ENCODE measurements around the gene IKZF4. TPM values are rescaled to one million over a fixed set of nuclear protein-coding genes. Genes with fewer than 3 reads are reported as not detected.

IKZF4 gene
- total RNA-seq, 1 experiment from 2014 or later = 13.9 TPM

DNA sequence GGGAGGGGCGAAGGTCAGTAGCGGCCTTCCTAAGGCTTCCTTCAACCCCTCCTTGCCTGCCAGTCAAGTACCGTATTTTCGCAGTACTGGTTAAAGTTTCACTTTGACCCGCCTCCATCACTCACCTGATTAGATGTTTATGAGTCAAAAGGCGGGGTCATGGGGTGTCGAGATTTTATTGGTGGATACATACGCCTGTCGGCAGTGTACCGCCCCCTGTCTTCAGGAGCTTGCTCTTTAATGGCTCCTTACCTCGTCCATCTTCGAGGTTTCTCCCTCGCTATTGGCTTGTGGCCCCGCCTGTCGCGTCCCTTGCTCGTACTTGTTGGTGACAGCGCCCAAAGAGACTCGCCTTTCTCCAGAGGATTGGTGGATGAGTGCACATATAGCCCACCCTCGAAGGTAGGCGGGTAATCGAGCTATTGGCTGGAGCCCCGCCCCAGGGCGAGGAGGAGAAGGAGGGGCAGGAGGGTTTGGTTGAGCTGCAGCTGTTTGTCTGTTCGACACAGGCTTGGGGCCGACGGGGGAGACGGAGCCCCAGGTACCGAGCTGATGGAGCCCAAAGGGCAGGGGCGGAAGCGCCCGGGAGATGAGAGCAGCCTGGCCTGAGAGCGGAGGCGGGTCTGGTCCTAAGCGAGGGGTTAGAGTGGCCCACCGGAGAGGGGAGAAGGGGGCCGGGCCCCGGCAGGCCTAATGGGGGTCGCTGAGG lies 47.1 kb upstream of the IKZF4 start, which contains the start of gene RAB5B:
Gene RAB5B (plus strand): TSS at position 480 of the 709 bp plus-strand sequence. CDS start 12,883 bp downstream, outside the sequence.
- H3K36me3 Mint-ChIP-seq (ENCODE audit: insufficient read depth in 1 of 3, low read depth in 3 of 3) = peaks cover 15 to 49% (median 45%) of the 10 kb centered on the region in 3 experiments; a peak in 6 of 7 replicates
- peaks cover 3% of the 10 kb centered on the region for H3K79me1 ChIP-seq (ENCODE audit: insufficient read depth, low read depth, low read length, poor library complexity, severe bottlenecking)
- H3K79me2 ChIP-seq (ENCODE audit: insufficient read depth, low read length) = peaks cover 14% of the 10 kb centered on the region; the same call in 1 of the 2 replicates
- H3K23me2 ChIP-seq (ENCODE audit: insufficient read length, low read depth, low read length, poor library complexity, severe bottlenecking) = peaks cover 6% of the 10 kb centered on the region
- H3K27ac Mint-ChIP-seq = no peak within 1 kb of the TSS
- H3K56ac ChIP-seq (ENCODE audit: insufficient read length, low read depth, low read length) = no peak within 1 kb of the TSS
- H4K20me1 ChIP-seq (ENCODE audit: control insufficient read depth, insufficient read depth, insufficient read length) = no peaks in the 10 kb centered on the region
- peak within 1 kb of the TSS; percentile 5 for H3K27ac ChIP-seq (ENCODE audit: insufficient read length, low read depth, low read length)
- no peak within 1 kb of the TSS for H2BK20ac ChIP-seq (ENCODE audit: low read depth, low read length, poor library complexity, severe bottlenecking)
- no peaks in the 10 kb centered on the region for H3K9me3 Mint-ChIP-seq
- no peaks in the 10 kb centered on the region for H3K27me3 Mint-ChIP-seq (ENCODE audit: low read depth)
- peak within 1 kb of the TSS; percentile 71 for H3K4me2 ChIP-seq (ENCODE audit: insufficient read depth, insufficient read length, low read length)
- H3K4me1 Mint-ChIP-seq = peaks cover 6 to 8% of the 10 kb centered on the region in 2 experiments; a peak in 2 of 4 replicates
- no peaks in the 10 kb centered on the region for H3K27me3 ChIP-seq (ENCODE audit: insufficient read depth, low read length)
- no peak within 1 kb of the TSS for H3K23ac ChIP-seq (ENCODE audit: insufficient read length, low read depth, low read length)
- no peak within 1 kb of the TSS for H4K5ac ChIP-seq (ENCODE audit: insufficient read length, low read depth, low read length)
- no peaks in the 10 kb centered on the region; the same call in 1 of the 2 replicates for H3K4me1 ChIP-seq (ENCODE audit: insufficient read depth, low read length)
- no peak within 1 kb of the TSS for H2BK120ac ChIP-seq (ENCODE audit: low read depth, low read length, poor library complexity, severe bottlenecking)
- H3T11ph ChIP-seq (ENCODE audit: low read length) = no peak within 1 kb of the TSS
- H3K9ac ChIP-seq (ENCODE audit: extremely low read depth, insufficient read length, low read length) = peak within 1 kb of the TSS; percentile 76
- H4K91ac ChIP-seq (ENCODE audit: insufficient read length, low read depth, low read length) = no peak within 1 kb of the TSS
- no peak within 1 kb of the TSS for H2BK5ac ChIP-seq (ENCODE audit: insufficient read length, low read length)
- no CpG with 5 or more reads among the region's 39 CpGs for WGBS (ENCODE audit: extremely low coverage, insufficient read length, low lambda C conversion rate)
- no peak within 1 kb of the TSS for H3K4me3 Mint-ChIP-seq
- H2BK12ac ChIP-seq (ENCODE audit: insufficient read length, low read depth, low read length) = no peak within 1 kb of the TSS
- H2AFZ ChIP-seq (ENCODE audit: low read length) = no peak within 1 kb of the TSS
- peak; percentile 100 for DNase-seq
- no peak within 1 kb of the TSS for H2AK5ac ChIP-seq (ENCODE audit: insufficient read length, low read length)
- H2BK15ac ChIP-seq (ENCODE audit: low read depth, low read length) = no peak within 1 kb of the TSS
- TF ChIP-seq, protein P1, sequence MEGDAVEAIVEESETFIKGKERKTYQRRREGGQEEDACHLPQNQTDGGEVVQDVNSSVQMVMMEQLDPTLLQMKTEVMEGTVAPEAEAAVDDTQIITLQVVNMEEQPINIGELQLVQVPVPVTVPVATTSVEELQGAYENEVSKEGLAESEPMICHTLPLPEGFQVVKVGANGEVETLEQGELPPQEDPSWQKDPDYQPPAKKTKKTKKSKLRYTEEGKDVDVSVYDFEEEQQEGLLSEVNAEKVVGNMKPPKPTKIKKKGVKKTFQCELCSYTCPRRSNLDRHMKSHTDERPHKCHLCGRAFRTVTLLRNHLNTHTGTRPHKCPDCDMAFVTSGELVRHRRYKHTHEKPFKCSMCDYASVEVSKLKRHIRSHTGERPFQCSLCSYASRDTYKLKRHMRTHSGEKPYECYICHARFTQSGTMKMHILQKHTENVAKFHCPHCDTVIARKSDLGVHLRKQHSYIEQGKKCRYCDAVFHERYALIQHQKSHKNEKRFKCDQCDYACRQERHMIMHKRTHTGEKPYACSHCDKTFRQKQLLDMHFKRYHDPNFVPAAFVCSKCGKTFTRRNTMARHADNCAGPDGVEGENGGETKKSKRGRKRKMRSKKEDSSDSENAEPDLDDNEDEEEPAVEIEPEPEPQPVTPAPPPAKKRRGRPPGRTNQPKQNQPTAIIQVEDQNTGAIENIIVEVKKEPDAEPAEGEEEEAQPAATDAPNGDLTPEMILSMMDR (conservative IDR thresholded peaks at IDR 0.05) = no peak
- H3K4ac ChIP-seq (ENCODE audit: low read depth, low read length) = no peak within 1 kb of the TSS
- 0 out of 2 replicates have a peak within 1 kb of the TSS, but pooled peaks have one; percentile 43 for H3K14ac ChIP-seq (ENCODE audit: insufficient read depth, low read length)
- no peaks in the 10 kb centered on the region for H3K9me3 ChIP-seq (ENCODE audit: control insufficient read depth, low read depth, low read length)
- no peak within 1 kb of the TSS for H3K18ac ChIP-seq (ENCODE audit: insufficient read length, low read depth, low read length)
- no peak within 1 kb of the TSS for H4K8ac ChIP-seq (replicated peaks; ENCODE audit: insufficient read length, low read depth, low read length)
